HG03196 (cell line): ENCODE data around the gene KAT2B.

Experiments used
- ATAC-seq: cut with Tn5 transposase; IDR thresholded peaks from one replicate; pipeline ENCODE4 v1.9.1; 2021; ENCODE audit not compliant: unreplicated experiment

KAT2B gene

GRCh38 chr3:20095470-20095869, 55.2 kb downstream of the KAT2B start:
- no peak for ATAC-seq

GRCh38 chr3:20096135-20096685, 56.0 kb downstream of the KAT2B start:
- ATAC-seq: no peak

- ATAC-seq: no peak
These were observed 56.8 kb downstream of the KAT2B start for GRCh38 chr3:20097015-20097414.

GRCh38 chr3:20099060-20099459, 58.8 kb downstream of the KAT2B start:
- no peak for ATAC-seq

- no peak for ATAC-seq
These were observed 59.9 kb downstream of the KAT2B start for GRCh38 chr3:20100151-20100550.

- ATAC-seq: no peak
These were observed 60.8 kb downstream of the KAT2B start for GRCh38 chr3:20101041-20101440.

- peak; percentile 25 for ATAC-seq
These were observed 63.5 kb downstream of the KAT2B start for GRCh38 chr3:20103731-20104130.

GRCh38 chr3:20104167-20104661, 64.0 kb downstream of the KAT2B start:
- ATAC-seq: peak; percentile 67

GRCh38 chr3:20105513-20106280, 65.5 kb downstream of the KAT2B start:
- ATAC-seq: no peak

GRCh38 chr3:20107722-20108121, 67.5 kb downstream of the KAT2B start:
- no peak for ATAC-seq

- no peak for ATAC-seq
These were observed 68.6 kb downstream of the KAT2B start for GRCh38 chr3:20108869-20109268.

GRCh38 chr3:20110826-20111225, 70.6 kb downstream of the KAT2B start:
- ATAC-seq: no peak

GRCh38 chr3:20111836-20112235, 71.6 kb downstream of the KAT2B start:
- ATAC-seq: no peak

- ATAC-seq: no peak
These were observed 80.8 kb downstream of the KAT2B start for GRCh38 chr3:20121088-20121487.

- ATAC-seq: no peak
These were observed 82.9 kb downstream of the KAT2B start for GRCh38 chr3:20123131-20123652.

- no peak for ATAC-seq
These were observed 85.0 kb downstream of the KAT2B start for GRCh38 chr3:20125289-20125688.

GRCh38 chr3:20125897-20126296, 85.7 kb downstream of the KAT2B start:
- peak; percentile 99 for ATAC-seq

GRCh38 chr3:20128358-20128757, 88.1 kb downstream of the KAT2B start:
- no peak for ATAC-seq

- ATAC-seq: no peak
These were observed 89.9 kb downstream of the KAT2B start for GRCh38 chr3:20130106-20130505.

- no peak for ATAC-seq
These were observed 96.0 kb downstream of the KAT2B start for GRCh38 chr3:20136231-20136630.

GRCh38 chr3:20137647-20138046, 97.4 kb downstream of the KAT2B start:
- no peak for ATAC-seq

- ATAC-seq: no peak
These were observed 100.6 kb downstream of the KAT2B start for GRCh38 chr3:20140881-20141280.
